HG03108 (cell line): ENCODE data around the gene FTO.
A peak's percentile ranks its signal among the peaks of the same experiment; 100 is the strongest.
"Not testable (repeated sequence)": the region's sequence is repeated elsewhere in the genome, so short reads cannot be mapped to it uniquely, and the experiment has no call there.

Source experiments
- ATAC-seq: cut with Tn5 transposase; IDR thresholded peaks from one replicate; pipeline ENCODE4 v1.9.1; 2021; ENCODE audit warnings: moderate library complexity; ENCODE audit not compliant: unreplicated experiment

FTO gene

DNA sequence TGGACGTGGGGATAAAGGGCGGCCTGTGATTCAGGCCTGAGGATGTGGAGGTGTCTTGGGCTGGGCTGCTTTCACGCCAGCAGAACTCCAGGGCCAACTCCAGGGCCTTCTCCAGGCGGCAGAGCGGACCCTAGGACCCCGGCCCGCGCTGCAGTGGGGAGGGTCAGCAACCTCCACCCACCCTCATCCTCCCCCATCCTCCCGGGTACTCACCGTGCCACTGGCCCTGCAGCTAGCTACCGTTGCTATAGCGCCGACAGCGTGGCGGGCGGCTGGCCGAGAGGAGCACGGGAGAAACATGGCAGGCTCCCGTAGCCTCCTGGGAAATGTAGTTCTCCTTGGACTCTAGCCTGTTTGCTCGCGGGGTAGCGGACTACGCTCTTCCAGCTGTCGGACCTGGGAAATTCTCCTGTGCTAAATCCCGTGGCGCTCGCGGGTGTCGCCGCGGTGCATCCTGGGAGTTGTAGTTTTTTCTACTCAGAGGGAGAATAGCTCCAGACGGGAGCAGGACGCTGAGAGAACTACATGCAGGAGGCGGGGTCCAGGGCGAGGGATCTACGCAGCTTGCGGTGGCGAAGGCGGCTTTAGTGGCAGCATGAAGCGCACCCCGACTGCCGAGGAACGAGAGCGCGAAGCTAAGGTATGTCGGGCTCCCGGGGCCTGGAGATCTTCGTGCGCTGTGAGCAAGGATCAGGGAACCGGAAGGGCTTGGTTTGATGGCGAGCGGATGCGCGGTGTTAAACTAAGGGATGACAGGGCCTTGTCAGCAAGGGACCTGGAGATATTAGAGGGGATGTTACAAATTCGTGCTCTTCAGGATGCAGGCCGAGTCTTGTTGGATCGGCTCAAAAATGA lies at the start of gene FTO, which contains the start of gene RPGRIP1L:
FTO (plus strand) TSS at position 567 of the 855 bp plus-strand sequence.
RPGRIP1L (minus strand) TSS at position 270 of the 855 bp plus-strand sequence. CDS start 3,136 bp downstream, outside the sequence.
- peak; percentile 99 for ATAC-seq

DNA sequence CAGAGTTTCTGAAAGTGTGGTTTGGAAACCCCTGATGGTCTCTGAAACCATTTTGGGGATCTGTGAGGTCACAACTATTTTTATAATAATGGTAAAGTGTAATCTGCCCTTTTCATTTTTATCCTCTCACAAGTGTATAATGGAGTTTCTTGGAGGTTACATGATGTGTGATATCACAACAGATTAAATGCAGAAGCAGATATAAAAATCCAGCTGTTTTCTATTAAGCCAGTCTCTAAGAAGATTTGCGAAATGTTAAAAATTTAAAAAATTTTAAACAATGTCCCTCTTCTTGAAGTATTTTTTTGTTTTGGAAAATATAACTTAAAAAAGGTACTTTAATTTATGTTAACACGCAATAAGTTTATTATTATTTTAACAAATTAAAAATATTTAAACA lies 49.0 kb upstream of the FTO start:
- no peak for ATAC-seq

DNA sequence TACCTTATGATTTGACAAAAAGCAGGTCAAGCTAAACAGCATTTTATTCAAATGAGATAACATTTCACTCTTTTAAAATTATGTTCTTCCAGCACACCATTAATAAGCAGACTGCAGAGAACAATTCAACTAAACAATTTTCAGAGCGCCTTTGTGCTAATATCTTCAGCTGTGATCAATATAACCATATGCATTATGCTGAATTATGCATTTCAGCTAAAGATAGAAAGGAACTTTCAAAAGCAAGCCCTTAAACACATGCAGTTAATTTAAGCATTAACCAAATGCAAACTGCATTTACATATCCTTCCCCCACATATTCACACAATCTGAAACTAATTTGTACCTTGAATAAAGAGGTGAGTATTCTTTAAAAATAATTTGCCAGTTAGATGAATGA lies 41.9 kb upstream of the FTO start:
- ATAC-seq, result no peak

DNA sequence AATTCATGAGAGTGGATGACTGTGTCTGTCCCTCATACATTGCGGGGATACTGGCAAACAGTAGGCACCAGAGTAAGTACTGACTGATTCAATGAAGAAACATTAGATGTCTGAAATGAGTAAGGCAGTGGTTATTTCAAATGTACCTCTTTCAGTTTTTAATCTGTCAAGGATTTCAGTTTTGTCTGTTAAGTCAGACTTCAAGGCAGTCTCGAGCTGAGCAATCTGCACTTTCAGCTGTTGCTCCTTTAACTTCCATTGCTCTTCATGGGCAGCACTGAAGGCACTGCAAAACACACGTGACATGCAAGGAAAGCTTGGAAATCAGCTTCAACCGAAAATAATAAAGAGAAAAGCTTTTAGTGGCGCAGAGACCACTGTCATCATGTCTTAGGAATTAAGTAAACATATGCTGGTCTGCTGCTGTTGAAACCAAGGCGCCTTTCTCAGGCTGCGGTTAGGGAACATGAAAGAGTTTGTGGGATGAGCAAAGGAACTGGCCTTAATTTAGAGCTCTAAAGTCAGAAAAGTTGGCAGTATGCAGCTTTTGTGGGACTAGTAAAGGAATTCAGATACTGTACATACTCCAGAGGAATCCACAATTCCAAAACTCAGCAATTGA lies 39.1 kb upstream of the FTO start:
- ATAC-seq, result peak; percentile 85

DNA sequence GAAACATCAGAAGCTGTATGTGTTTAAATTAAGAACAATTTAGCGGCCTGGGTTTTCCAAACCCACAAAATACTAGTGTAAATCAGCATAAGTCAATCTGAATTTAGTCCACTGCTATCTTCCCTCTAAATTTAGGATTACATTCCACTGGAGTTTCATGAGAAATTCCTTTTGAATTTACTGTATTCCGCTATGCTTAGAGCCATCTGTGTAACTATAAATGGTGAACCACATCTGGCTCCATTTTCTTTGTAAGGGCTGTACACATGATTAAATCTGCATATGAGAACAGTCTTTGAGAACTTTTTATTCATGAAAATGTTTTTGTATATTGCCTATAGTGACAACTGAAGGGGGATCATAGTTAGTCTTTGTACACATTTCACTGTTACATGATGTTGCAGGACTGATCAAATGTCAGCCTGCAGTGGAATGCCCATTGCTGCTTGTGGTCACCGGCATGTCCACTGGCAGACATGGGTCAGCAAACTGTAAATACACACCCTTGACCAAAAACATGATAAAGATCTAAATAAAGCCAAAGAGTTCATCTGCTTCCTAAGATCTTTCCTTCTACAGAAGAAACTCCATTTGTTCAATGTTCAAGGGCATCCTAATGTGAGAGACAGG lies 37.1 kb upstream of the FTO start:
- no peak for ATAC-seq

DNA sequence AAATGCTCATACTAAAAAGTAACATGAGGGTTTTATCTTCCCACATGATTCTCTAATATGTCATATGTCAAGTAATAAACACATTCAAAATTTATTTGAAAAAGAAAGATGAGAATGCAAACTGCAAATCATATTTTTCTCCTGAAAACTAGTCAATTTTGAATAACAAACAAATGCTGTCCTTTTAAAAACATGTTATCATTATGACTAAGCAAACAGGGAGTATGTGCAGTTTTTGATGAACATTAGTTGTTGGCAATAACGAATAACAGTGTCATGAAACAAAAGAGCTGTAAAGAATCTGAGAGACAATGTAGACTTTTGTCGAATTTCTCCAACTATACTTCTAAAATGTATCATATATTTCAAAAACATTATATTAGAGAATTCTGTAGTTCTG lies 35.1 kb upstream of the FTO start:
- ATAC-seq, result no peak

DNA sequence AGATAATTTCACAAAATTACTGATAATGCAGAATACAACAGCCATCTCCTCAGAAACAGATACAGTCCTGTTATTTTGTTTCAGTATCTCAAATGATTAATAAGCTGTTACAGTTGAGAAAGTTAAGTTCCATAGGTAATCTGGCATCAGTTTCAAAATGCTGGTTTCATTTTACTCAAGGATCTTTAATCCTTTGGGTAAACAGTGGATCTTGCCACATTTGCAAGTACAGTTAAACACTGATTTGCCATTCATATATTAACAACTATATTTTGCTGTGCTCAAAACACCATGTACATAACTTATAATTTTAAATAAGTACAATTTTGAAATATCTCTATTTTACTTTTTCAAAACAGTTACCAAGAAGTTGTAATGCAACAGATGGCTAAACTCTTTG lies 31.5 kb upstream of the FTO start:
- no peak for ATAC-seq

DNA sequence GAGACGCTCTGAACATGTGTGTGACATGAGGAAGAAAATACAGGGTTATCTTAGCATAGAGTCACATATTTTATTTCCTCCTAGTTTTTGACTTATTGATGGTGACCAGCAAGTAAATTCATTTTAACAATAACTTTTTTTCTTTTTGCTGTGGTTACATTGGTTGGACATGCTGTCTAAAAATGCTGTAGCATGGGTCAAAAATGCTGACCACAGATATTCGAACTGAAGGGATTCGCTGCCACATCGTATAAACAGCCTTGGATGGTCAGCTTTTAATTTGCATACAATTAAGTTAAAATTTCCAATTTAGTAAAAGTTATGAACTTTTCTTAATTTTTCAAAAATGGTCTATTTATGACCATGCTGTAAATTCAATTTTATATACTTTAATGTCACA lies 30.8 kb upstream of the FTO start:
- no peak for ATAC-seq

DNA sequence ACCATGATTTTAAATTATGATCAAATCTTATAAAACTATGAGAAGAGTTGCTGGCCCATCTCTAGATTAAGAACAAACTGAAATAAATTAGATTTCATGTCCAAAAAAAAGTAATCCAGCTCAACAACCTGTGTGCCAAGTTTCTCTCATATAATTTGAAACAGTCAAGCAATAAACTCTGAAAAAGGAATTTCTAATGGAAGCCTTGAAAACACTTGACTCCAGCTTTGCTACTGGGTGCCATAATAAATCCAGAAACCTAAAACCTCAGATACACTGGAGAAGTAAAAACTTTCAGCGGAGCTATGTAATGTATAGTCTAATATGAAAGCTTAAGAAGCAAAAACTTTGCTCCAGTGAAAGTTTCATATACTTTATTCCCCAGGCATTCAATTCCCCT lies 25.8 kb upstream of the FTO start:
- no peak for ATAC-seq

DNA sequence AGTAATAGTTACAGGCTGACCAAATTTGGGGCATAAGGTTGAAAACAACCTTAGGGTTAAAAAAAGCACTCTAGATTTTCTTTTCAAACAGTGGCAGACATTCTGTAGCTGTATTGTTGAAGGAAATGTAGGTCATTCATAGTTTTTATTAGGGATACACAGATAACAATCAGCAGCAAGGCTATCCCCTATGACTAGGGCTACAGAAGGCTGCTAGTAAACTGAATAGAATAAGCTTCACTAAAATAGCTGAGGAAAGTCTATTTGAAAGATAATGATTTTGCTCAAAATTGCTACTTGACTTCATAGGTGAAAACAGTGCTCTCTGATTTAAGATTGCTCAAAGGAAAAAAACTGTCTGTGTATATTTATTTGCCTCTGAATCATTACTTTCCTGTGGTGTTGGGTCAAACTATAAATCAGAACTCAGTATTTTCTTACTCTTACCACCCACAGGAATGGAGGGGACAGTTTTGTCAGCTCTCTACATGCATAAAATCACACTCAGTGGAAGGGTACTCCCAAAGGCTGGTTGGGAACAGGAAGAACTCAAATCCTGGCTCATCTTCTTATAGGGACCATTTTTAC lies 25.1 kb upstream of the FTO start:
- no peak for ATAC-seq

DNA sequence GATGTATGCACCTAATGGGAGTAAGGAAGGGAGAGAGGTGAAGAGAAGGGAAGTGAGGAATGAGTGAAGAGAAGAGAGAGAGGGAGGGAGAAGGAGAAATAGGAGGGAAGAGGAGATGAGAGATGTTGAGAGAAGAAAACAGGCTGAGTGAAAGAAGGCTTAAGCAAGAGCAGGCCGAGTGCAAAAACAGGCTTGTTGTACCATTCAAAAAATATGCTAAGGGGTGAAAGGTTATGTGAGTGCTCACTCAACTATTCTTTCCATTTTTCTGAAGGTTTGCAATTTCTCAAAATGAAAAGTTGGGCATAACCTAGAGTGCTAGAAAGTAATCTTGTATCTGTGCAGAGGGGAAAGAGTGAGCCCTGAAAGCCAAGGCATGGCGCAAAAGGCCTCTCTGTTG lies 23.2 kb upstream of the FTO start:
- ATAC-seq, result no peak

DNA sequence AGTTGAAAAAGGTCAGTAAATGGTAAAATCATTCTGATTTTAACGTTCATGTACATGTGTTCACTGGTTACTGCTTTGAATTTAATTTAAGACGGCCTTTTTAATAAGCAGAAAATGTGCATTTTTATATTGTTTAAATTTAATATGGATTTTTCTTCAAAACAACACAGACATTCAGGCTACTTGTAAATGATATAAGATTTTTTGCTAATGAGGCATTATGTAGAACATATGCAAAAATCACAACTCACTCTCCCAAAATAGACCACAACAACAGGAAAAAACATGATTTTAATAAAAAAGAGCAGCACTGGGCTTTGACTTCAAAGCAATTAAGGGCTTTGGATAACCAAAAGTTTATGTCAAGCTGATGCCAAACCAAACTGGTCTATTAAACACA lies 22.6 kb upstream of the FTO start:
- ATAC-seq, result no peak

DNA sequence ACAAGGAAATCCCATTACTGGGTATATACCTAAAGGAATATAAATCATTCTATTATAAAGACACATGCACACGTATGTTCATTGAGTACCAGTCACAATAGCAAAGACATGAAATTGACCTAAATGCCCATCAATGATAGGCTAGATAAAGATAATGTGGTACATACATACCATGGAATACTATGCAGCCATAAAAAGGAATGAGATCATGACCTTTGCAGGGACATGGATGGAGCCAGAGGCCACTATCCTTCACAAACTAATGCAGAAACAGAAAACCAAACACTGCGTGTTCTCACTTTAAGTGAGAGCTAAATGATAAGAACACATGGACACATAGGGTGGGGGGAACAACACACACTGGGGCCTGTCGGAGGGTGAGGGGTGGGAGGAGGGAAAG lies 18.6 kb upstream of the FTO start:
- not testable (repeated sequence) for ATAC-seq

DNA sequence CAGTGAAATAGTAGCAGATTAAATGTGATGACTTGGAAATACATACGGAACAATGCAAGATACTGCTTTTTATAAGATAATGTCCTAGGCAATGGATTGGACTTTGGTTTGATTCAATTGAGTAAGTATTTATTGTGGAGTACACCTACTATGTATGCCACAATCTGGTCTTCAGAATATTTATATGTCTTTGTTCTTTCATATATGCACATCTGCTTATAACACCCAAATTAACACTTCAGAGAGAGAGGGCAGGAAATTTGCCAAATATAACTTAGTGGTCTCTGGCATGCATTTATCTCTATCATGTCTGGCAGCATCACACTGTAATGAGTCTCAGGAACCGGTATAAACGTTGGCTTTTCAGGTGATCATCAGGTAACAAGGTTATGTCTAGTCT lies 17.2 kb upstream of the FTO start:
- ATAC-seq, result no peak

DNA sequence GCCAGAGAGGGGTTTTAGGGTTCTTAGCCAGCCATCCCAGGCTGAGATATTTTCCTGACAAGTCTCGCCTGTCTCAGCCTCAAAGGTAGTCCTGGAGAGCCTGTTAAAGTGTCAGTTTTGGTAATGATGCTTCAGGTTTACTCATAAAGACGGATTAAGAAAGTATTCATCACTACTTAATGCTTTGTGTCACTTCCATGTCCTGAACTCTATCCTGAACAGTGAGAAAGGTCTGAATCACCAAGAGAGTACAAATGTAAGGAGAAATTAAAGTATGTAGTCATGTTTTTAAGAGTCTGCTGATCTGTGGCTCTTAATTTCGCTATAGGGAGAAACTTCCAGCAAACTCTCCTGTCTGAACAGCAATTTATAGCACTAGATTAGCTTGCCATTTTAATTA lies 14.3 kb upstream of the FTO start:
- no peak for ATAC-seq

DNA sequence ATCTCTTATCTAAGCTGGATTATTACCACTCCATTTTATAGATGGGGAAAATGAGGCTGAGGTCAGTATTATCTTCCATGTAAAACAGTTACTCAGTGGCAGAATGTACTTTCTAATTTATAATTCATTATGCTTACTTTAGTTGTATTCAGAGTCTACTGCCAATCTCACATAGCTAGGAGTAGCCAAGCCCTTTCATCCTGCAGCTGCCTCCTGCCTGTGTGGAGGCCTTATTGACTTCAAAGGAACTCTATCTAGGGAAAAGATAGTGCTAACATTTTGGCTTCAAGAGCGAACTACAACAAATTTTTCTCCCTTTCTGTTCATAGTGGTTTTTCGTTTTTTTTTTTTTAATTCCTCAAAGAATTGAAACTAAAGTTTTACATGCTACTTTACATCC lies 13.2 kb upstream of the FTO start:
- no peak for ATAC-seq

DNA sequence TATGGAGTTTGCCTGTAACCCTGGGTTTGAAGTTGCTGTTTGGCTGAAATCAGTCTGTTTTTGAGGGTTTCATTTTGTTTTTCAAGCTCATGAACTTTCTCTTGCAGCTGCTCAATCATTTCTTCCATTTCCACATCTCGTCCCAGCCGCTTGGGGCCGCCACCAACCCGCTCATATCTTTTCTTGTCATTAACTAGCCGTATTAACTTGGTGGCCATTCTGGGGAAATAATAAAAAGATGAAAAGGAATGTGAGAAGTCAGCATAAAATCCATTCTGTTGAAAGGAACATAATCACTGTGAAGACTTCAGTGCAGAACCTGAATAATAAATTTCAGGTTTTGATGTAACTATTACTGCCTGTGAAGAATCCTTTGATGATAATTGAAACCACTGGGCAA lies 11.8 kb upstream of the FTO start:
- ATAC-seq, result no peak

DNA sequence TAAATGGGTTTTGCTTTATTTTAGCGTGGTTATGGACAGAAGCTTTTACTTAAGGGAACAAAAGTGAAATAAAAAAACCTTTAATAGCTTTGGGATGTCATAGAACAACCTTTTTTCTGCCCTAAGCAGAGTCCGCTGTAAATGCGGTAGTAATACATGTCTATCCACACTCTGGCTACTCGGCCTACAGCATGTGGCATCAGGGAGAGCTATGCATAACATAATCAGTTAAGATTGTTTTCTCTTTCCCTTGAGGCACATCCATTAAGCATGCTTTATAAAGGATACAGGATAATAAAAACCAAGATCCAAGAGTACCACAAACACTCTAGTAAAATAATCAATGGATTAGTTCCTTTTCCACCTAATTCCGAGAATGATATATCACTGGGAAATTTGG lies 10.6 kb upstream of the FTO start:
- ATAC-seq, result no peak

DNA sequence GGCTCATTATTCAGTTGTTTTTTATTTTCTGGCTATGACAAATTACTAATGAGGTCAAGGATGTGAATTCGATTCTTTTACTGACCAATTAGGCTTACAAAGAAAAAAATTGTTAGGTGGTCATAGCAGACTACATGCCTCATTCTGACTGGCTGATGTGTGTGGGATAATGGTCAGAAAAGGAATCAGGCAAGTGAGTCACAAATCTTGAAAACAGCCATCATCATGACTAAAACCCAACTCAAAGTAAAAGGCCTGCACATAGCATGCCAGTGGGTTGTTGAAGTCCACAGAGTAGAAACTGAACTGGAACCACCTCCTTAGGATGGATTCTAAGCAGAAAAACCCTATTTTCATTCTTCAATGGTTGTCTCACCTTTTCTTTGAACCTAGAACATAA lies 8.9 kb upstream of the FTO start:
- ATAC-seq, result no peak

DNA sequence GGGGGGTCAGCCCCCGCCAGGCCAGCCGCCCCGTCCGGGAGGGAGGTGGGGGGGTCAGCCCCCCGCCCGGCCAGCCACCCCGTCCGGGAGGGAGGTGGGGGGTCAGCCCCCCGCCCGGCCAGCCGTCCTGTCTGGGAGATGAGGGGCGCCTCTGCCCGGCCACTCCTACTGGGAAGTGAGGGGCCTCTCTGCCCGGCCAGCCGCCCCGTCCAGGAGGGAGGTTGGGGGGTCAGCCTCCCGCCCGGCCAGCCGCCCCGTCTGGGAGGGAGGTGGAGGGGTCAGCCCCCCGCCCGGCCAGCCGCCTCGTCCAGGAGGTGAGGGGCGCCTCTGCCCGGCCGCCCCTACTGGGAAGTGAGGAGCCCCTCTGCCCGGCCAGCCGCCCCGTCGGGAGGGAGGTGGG lies 5.7 kb upstream of the FTO start:
- not testable (repeated sequence) for ATAC-seq

DNA sequence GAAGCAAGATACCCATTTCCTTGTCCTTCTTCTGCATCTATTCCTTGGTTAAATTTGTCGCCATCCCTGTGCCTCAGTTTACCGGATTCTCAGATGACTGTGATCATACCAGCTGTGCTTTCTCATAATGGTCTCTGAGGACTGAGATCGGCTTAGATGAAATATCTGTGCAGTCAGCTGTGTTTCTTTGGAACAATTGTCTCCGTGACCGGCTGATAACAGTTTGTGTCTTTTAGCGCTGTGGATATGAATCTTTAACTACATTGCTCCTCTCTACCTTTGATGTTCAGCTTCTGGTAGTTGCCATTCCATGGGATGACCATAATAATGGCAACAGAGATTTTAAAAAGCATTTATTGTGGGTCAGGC lies 473 bp downstream of the FTO start:
- ATAC-seq, result no peak

DNA sequence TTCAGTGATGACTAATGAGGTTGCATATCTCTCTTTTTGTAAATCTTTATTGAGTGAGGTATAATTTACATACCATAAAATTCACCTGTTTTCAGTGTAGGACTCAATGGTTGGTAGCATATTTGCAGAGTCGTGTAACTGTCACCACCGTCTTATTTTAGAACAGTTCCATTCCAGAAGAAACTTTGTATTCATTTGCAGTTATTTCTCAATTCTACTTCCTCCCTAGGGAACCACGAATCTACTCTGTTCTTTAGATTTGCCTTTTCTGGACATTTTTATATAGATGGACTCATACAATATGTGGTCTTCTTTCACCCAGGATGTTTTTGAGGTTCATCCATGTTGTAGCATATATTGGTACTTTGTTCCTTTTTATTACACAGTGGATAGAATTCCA lies 3.7 kb downstream of the FTO start:
- no peak for ATAC-seq
